ENCODE measurements around the gene PCNX2. TPM values are rescaled to one million over a fixed set of nuclear protein-coding genes. Genes with fewer than 3 reads are reported as not detected.

The PCNX2 gene
- total and polyA plus RNA-seq, 2 of the 13 experiments (the other 11 are each of a cell fraction or from before 2014, with no cell fraction given) = 0.11 to 0.42 TPM

GRCh38 chr1:232950197-232951176, 345.0 kb downstream of the PCNX2 start, which contains the start of gene NTPCR (continued):
- TF ChIP-seq ZNF512 (CRISPR knock-in tag; IDR thresholded peaks at IDR 0.05) (no peak), SCMH1 (CRISPR knock-in tag; IDR thresholded peaks at IDR 0.05; ENCODE audit: borderline replicate concordance) (no peak), ATF7-NPFF (CRISPR knock-in tag; IDR thresholded peaks at IDR 0.05; ENCODE audit: low read depth) (no peak), AHR (CRISPR knock-in tag; IDR thresholded peaks at IDR 0.05) (0 out of 2 replicates have a peak, but pooled peaks have one; percentile 53), ZNF75D (CRISPR knock-in tag; IDR thresholded peaks at IDR 0.05; ENCODE audit: borderline replicate concordance) (no peak), NFYC (CRISPR knock-in tag; IDR thresholded peaks at IDR 0.05) (no peak), ZSCAN12 (CRISPR knock-in tag; IDR thresholded peaks at IDR 0.05) (no peak), ZNF230 (CRISPR knock-in tag; IDR thresholded peaks at IDR 0.05) (no peak), SP1 (IDR thresholded peaks at IDR 0.05) (no peak), SP1 (CRISPR knock-in tag; IDR thresholded peaks at IDR 0.05) (peak; percentile 81), ZGPAT (CRISPR knock-in tag; IDR thresholded peaks at IDR 0.05) (0 out of 2 replicates have a peak, but pooled peaks have one; percentile 21), ZBTB43 (CRISPR knock-in tag; conservative IDR thresholded peaks at IDR 0.05) (no peak), MTERF4 (CRISPR knock-in tag; IDR thresholded peaks at IDR 0.05) (peak; percentile 65; the same call in 1 of the 2 replicates), THAP9 (CRISPR knock-in tag; IDR thresholded peaks at IDR 0.05; ENCODE audit: borderline replicate concordance) (no peak; the same call in 1 of the 2 replicates), TEAD2 (CRISPR knock-in tag; IDR thresholded peaks at IDR 0.05) (no peak), THYN1 (CRISPR knock-in tag; IDR thresholded peaks at IDR 0.05; ENCODE audit: borderline replicate concordance, low read depth) (no peak), AGO1 (IDR thresholded peaks at IDR 0.05; ENCODE audit: low read depth, low read length, poor library complexity, severe bottlenecking) (no peak), TGIF2 (CRISPR knock-in tag; IDR thresholded peaks at IDR 0.05) (no peak)
